H1 (cell line): ENCODE measurements around the gene REL. TPM values are rescaled to one million over a fixed set of nuclear protein-coding genes. Genes with fewer than 3 reads are reported as not detected.

ENCODE experiments used
- CBX5 ChIP-seq: fragments of 300-800, 300-1000 bp; sonication (generic); IDR thresholded peaks from 2 replicates; pipeline ENCODE4 v1.7.1; 2016; ENCODE audit warnings: antibody characterized with exemption, low read length, low read depth
- CHD2 ChIP-seq: IDR thresholded peaks from 2 replicates; pipeline ENCODE4 v1.6.1; 2012; ENCODE audit warnings: low read length, improper control_type of control experiment
- CTBP2 ChIP-seq: IDR thresholded peaks from 2 replicates; pipeline ENCODE4 v1.7.0; 2011; ENCODE audit warnings: borderline replicate concordance, mild to moderate bottlenecking, moderate library complexity, mixed read lengths, low read length; ENCODE audit not compliant: insufficient read depth, insufficient read length
- HDAC6 ChIP-seq: IDR thresholded peaks from one replicate; pipeline ENCODE4 v1.7.1; 2012; ENCODE audit warnings: low read depth, mild to moderate bottlenecking, inconsistent platforms, low read length, moderate library complexity
- JUND ChIP-seq: IDR thresholded peaks from 2 replicates; pipeline ENCODE4 v1.6.1; 2011; ENCODE audit warnings: mild to moderate bottlenecking, improper control_type of control experiment, low read length
- KDM1A ChIP-seq: fragments of 200-600, 300-600 bp; sonication (generic); IDR thresholded peaks from 2 replicates; pipeline ENCODE4 v1.7.1; 2016; ENCODE audit warnings: mild to moderate bottlenecking, low read length, borderline replicate concordance
- KDM5A ChIP-seq: fragments of 200-600 bp; IDR thresholded peaks from 2 replicates; pipeline ENCODE4 v1.7.1; 2012; ENCODE audit warnings: mild to moderate bottlenecking, low read length, inconsistent platforms, mixed read lengths
- MAFK ChIP-seq: IDR thresholded peaks from 2 replicates; pipeline ENCODE4 v1.6.1; 2012; ENCODE audit warnings: low read depth, mild to moderate bottlenecking, improper control_type of control experiment, low read length
- NANOG ChIP-seq: IDR thresholded peaks from 2 replicates; pipeline ENCODE4 v1.6.1; 2011; ENCODE audit warnings: low read length, low read depth, mild to moderate bottlenecking, inconsistent platforms; ENCODE audit not compliant: insufficient read depth, poor library complexity, severe bottlenecking
- NRF1 ChIP-seq: IDR thresholded peaks from 2 replicates; pipeline ENCODE4 v1.6.1; 2011; ENCODE audit warnings: mild to moderate bottlenecking, low read depth, low read length, improper control_type of control experiment
- PHF8 ChIP-seq: fragments of 200-600 bp; sonication (generic); conservative IDR thresholded peaks from 2 replicates; pipeline ENCODE4 v1.7.1; 2012; ENCODE audit warnings: low read depth, mild to moderate bottlenecking, inconsistent platforms, low read length, moderate library complexity
- RAD21 ChIP-seq, 2 experiments: IDR thresholded peaks in 1 of 2; conservative IDR thresholded peaks in 1 of 2; 2 replicates each; pipeline ENCODE4 v1.6.1; 2011; ENCODE audit warnings: low read depth in 2 of 2, low read length in 2 of 2, improper control_type of control experiment in 1 of 2, inconsistent platforms in 1 of 2, mild to moderate bottlenecking in 1 of 2, moderate library complexity in 1 of 2
- RNF2 ChIP-seq: fragments of 200-900, 300-1000 bp; sonication (generic); IDR thresholded peaks from 2 replicates; pipeline ENCODE4 v1.7.1; 2016; ENCODE audit warnings: borderline replicate concordance, low read depth, mild to moderate bottlenecking, antibody characterized with exemption, low read length; ENCODE audit not compliant: poor library complexity, severe bottlenecking; ENCODE audit errors: missing control alignments
- RXRA ChIP-seq: IDR thresholded peaks from 2 replicates; pipeline ENCODE4 v1.6.1; 2011; ENCODE audit warnings: low read depth, mild to moderate bottlenecking, low read length, moderate library complexity; ENCODE audit not compliant: insufficient read depth
- SAP30 ChIP-seq: fragments of 300-600 bp; sonication (generic); IDR thresholded peaks from 2 replicates; pipeline ENCODE4 v1.7.1; 2012; ENCODE audit warnings: low read length, moderate library complexity, mild to moderate bottlenecking, inconsistent platforms; ENCODE audit not compliant: insufficient read depth, insufficient replicate concordance
- SIX5 ChIP-seq: IDR thresholded peaks from 2 replicates; pipeline ENCODE4 v1.6.1; 2011; ENCODE audit warnings: mild to moderate bottlenecking, low read depth, low read length
- SP1 ChIP-seq: IDR thresholded peaks from 2 replicates; pipeline ENCODE4 v1.6.1; 2011; ENCODE audit warnings: low read depth, low read length
- SP2 ChIP-seq: IDR thresholded peaks from 2 replicates; pipeline ENCODE4 v1.6.1; 2012; ENCODE audit warnings: mild to moderate bottlenecking, low read length, inconsistent platforms
- SRF ChIP-seq: IDR thresholded peaks from 2 replicates; pipeline ENCODE4 v1.6.1; 2011; ENCODE audit warnings: mild to moderate bottlenecking, low read depth, low read length, moderate library complexity
- SUZ12 ChIP-seq: fragments of 200-600 bp; sonication (generic); IDR thresholded peaks from 2 replicates; pipeline ENCODE4 v1.6.1; 2012; ENCODE audit warnings: mild to moderate bottlenecking, inconsistent platforms, low read length, moderate library complexity, mixed read lengths
- TAF1 ChIP-seq: IDR thresholded peaks from 2 replicates; pipeline ENCODE4 v1.6.1; 2011; ENCODE audit warnings: mild to moderate bottlenecking, low read depth, low read length
- TCF12 ChIP-seq: IDR thresholded peaks from 2 replicates; pipeline ENCODE4 v1.6.1; 2011; ENCODE audit warnings: low read depth, mild to moderate bottlenecking, low read length
- TEAD4 ChIP-seq: IDR thresholded peaks from 2 replicates; pipeline ENCODE4 v1.6.1; 2012; ENCODE audit warnings: low read depth, low read length, inconsistent platforms, mixed read lengths
- polyA plus RNA-seq, 7 experiments: library from polyadenylated mRNA; depleted of rRNA in 3 of 7; stranded (reverse) in 5 of 7; unstranded in 2 of 7; fragments of >200 nt in 5 of 7; fragments of 200-250 nt in 2 of 7; gene quantifications; 1 replicate in 5 of 7; 2 replicates in 1 of 7; 4 replicates in 1 of 7; pipeline versions ENCODE4 v1.2.1 to v1.2.3, GENCODE V29; 2011 to 2013; ENCODE audit warnings: missing spikeins in 2 of 7, mixed read lengths in 2 of 7
- total RNA-seq: library from RNA; stranded (reverse); fragmentation: NEBNext Ultra II Directional; extraction: Animal tissue kit (Norgen Biotek cat#: 25700); gene quantifications from 2 replicates; pipeline ENCODE4 v1.2.1, GENCODE V29; 2021

REL gene
- total and polyA plus RNA-seq, 2 of the 8 experiments (the other 6 are each of a cell fraction or from before 2014, with no cell fraction given) = 1.5 to 7.5 TPM

DNA sequence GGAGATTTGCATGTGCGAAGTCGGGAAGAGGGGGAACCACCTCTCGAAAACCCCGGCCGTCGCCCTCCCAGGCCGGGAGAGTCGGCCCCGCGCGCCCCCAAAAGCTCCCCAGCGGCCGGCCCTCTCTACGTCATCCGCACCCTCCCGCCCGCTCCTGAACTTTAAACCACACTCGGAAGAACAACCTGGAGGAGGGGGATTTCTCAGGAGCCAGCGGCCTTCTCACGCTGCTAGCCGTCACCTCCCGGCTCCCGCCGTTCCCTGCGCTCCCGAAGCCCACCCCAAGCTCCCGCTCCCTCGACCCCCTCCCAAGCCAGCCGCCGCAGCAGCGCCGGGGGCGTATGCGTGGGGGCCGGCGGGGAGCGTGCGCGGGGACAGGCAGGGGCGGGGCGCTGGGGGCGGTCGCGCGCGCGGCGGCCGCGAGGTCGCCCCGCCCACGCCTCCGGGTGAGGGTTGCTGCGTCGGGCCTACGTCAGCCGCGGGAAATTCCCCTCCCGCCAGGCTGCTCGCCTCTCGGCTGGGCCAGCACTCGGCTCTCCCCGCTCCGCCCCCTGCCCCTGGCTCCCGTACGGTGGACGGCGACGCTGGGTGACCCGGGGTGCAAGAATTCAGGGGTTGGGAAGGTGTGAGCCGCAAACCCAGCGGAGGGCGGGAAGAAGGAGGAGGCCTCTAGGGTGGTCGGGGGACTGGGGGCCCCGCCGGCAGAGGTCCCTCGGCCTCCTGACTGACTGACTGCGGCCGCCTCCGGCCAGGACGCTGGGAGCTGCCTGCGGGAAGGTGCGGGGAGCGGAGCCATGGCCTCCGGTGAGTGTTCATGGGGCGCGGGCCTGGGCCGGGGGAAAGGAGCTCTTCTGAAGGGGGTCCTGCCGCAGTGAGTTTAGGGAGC, at the start of gene REL (continued):
- TF ChIP-seq CTBP2 (no peak), TCF12 (no peak), KDM1A (no peak; the same call in 1 of the 2 replicates), MAFK (no peak), NANOG (no peak), PHF8 (peak; percentile 80), TAF1 (peak; percentile 39), SP1 (no peak), CHD2 (no peak), RNF2 (peak; percentile 7), HDAC6 (no peak), SIX5 (no peak), TEAD4 (peak; percentile 33; the same call in 1 of the 2 replicates), CBX5 (no peak), SP2 (no peak), RAD21 (IDR thresholded peaks at IDR 0.05 in 1 of 2, conservative IDR thresholded peaks at IDR 0.05 in 1 of 2; ENCODE audit: low read depth in 2 of 2, low read length in 2 of 2) (no peak; a peak in 1 of 4 replicates), JUND (no peak; the same call in 1 of the 2 replicates), SAP30 (no peak), KDM5A (no peak), RXRA (no peak), SUZ12 (no peak), SRF (no peak), NRF1 (no peak)
